ENCODE results near the gene MTFR1L. TPM values are rescaled to one million over a fixed set of nuclear protein-coding genes. Genes with fewer than 3 reads are reported as not detected.

The MTFR1L gene
- total and polyA plus RNA-seq, 8 donors, result 39.3 to 301 (median 59.3) TPM

GRCh38 chr1:25774921-25775771, 44.6 kb upstream of the MTFR1L start:
- Histone ChIP-seq H3K4me3 (no peak overlapping the region), H3K27ac (peak overlapping the region; percentile 68 to 83 (median 82)), H3K9me3 (no peaks in the 10 kb centered on the region), H3K4me1 (peaks cover 59 to 74% (median 66%) of the 10 kb centered on the region in 4 donors), H3K36me3 (peaks cover 0 to 34% (median 15%) of the 10 kb centered on the region in 4 donors), H3K27me3 (no peaks in the 10 kb centered on the region)
- 42 to 48% (median 46%) methylated on average over 11 to 16 of the region's 16 CpGs for WGBS, 5 donors
- TF ChIP-seq POLR2A (IDR thresholded peaks at IDR 0.05) (no peak), EP300 (IDR thresholded peaks at IDR 0.05) (no peak), POLR2AphosphoS5 (IDR thresholded peaks at IDR 0.05) (no peak)
- TF ChIP-seq, protein P1, sequence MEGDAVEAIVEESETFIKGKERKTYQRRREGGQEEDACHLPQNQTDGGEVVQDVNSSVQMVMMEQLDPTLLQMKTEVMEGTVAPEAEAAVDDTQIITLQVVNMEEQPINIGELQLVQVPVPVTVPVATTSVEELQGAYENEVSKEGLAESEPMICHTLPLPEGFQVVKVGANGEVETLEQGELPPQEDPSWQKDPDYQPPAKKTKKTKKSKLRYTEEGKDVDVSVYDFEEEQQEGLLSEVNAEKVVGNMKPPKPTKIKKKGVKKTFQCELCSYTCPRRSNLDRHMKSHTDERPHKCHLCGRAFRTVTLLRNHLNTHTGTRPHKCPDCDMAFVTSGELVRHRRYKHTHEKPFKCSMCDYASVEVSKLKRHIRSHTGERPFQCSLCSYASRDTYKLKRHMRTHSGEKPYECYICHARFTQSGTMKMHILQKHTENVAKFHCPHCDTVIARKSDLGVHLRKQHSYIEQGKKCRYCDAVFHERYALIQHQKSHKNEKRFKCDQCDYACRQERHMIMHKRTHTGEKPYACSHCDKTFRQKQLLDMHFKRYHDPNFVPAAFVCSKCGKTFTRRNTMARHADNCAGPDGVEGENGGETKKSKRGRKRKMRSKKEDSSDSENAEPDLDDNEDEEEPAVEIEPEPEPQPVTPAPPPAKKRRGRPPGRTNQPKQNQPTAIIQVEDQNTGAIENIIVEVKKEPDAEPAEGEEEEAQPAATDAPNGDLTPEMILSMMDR (IDR thresholded peaks at IDR 0.05), result no peak
- intact Hi-C loops (cut with DNase I; ENCODE audit: low total_unique reads), result no loop called here
- DNase-seq, result peak in 1 of 2 donors; percentile 75

DNA sequence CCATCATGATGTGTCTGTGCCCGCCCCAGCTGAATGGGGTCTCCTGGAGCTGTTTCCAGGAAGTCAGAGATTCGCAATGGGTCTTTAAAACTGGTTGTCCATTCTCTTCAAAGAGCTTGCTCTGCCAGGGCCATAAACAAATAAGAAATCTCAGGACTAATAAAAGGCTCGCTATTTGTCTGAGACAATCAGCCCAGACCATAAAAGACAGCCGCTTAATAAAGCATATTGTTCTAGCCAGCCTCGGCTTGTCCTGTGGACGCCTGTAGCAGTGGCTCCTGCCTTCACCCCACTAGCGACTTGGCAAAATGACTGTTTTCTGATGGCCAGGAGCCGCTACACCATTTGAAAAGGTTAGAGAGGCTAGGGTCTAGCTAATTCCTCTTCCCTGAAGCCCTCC, 40.4 kb upstream of the MTFR1L start:
- Histone ChIP-seq H3K9me3 (no peaks in the 10 kb centered on the region), H3K4me1 (peaks cover 33 to 66% (median 38%) of the 10 kb centered on the region in 4 donors), H3K4me3 (no peak overlapping the region), H3K36me3 (peaks cover 0 to 33% (median 19%) of the 10 kb centered on the region in 4 donors), H3K27me3 (no peaks in the 10 kb centered on the region), H3K27ac (peak overlapping the region in 1 of 5 donors; percentile 61)
- TF ChIP-seq, protein P1 (IDR thresholded peaks at IDR 0.05), result no peak
- TF ChIP-seq POLR2A (IDR thresholded peaks at IDR 0.05) (no peak), POLR2AphosphoS5 (IDR thresholded peaks at IDR 0.05) (no peak), EP300 (IDR thresholded peaks at IDR 0.05) (no peak)
- WGBS, 5 donors, result 51 to 77% (median 61%) methylated on average over 8 of the region's 8 CpGs
- DNase-seq, result no peak
- intact Hi-C loops (cut with DNase I; ENCODE audit: low total_unique reads), result no loop called here

GRCh38 chr1:25779894-25780293, 39.9 kb upstream of the MTFR1L start:
- H3K9me3 ChIP-seq, result no peaks in the 10 kb centered on the region
- TF ChIP-seq, protein P1 (IDR thresholded peaks at IDR 0.05), result no peak
- no peak for TF ChIP-seq EP300 (IDR thresholded peaks at IDR 0.05)
- no peak for TF ChIP-seq POLR2A (IDR thresholded peaks at IDR 0.05)
- TF ChIP-seq POLR2AphosphoS5 (IDR thresholded peaks at IDR 0.05), result no peak
- peaks cover 31 to 66% (median 37%) of the 10 kb centered on the region in 4 donors for H3K4me1 ChIP-seq
- H3K4me3 ChIP-seq, result no peak overlapping the region
- intact Hi-C loops (cut with DNase I; ENCODE audit: low total_unique reads), result no loop called here
- H3K27ac ChIP-seq, result peak overlapping the region in 2 of 5 donors; percentile 21 to 61
- H3K27me3 ChIP-seq, result no peaks in the 10 kb centered on the region
- DNase-seq, result no peak
- WGBS, 5 donors, result 88 to 98% (median 95%) methylated on average over 4 of the region's 4 CpGs
- H3K36me3 ChIP-seq, result peaks cover 0 to 33% (median 19%) of the 10 kb centered on the region in 4 donors

- DNase-seq, result peak; percentile 40 to 70
- H3K4me3 ChIP-seq, result no peak overlapping the region
- peaks cover 31 to 66% (median 37%) of the 10 kb centered on the region in 4 donors for H3K4me1 ChIP-seq
- H3K9me3 ChIP-seq, result no peaks in the 10 kb centered on the region
- H3K36me3 ChIP-seq, result peaks cover 0 to 33% (median 19%) of the 10 kb centered on the region in 4 donors
- 75 to 80% (median 78%) methylated on average over 13 to 14 of the region's 14 CpGs for WGBS, 5 donors
- intact Hi-C loops (cut with DNase I; ENCODE audit: low total_unique reads), result no loop called here
- H3K27ac ChIP-seq, result peak overlapping the region in 2 of 5 donors; percentile 21 to 61
- H3K27me3 ChIP-seq, result no peaks in the 10 kb centered on the region
- TF ChIP-seq POLR2A (IDR thresholded peaks at IDR 0.05) (no peak), POLR2AphosphoS5 (IDR thresholded peaks at IDR 0.05) (no peak), EP300 (IDR thresholded peaks at IDR 0.05) (no peak)
- TF ChIP-seq, protein P1 (IDR thresholded peaks at IDR 0.05), result no peak
Measured at GRCh38 chr1:25780318-25781129, 39.2 kb upstream of the MTFR1L start.

All from stomach (tissue), 9 donors.